ENCODE data around the gene HOMER1. TPM values are rescaled to one million over a fixed set of nuclear protein-coding genes. Genes with fewer than 3 reads are reported as not detected.

Gene HOMER1
- total and polyA plus RNA-seq, 2 of the 13 experiments (the other 11 are each of a cell fraction or from before 2014, with no cell fraction given), result 5.3 to 24.8 TPM

- no peak for TF ChIP-seq ISL2 (CRISPR knock-in tag; IDR thresholded peaks at IDR 0.05)
- TF ChIP-seq ZNF549 (CRISPR knock-in tag; IDR thresholded peaks at IDR 0.05), result no peak
- TF ChIP-seq TSC22D2 (CRISPR knock-in tag; IDR thresholded peaks at IDR 0.05; ENCODE audit: borderline replicate concordance), result no peak
- TF ChIP-seq MEIS2 (CRISPR knock-in tag; IDR thresholded peaks at IDR 0.05), result no peak
- TF ChIP-seq DRAP1 (CRISPR knock-in tag; IDR thresholded peaks at IDR 0.05), result no peak
- no peak for TF ChIP-seq ZNF775 (CRISPR knock-in tag; IDR thresholded peaks at IDR 0.05; ENCODE audit: borderline replicate concordance)
- no peak for TF ChIP-seq HOXA5 (CRISPR knock-in tag; IDR thresholded peaks at IDR 0.05)
- TF ChIP-seq NFRKB (IDR thresholded peaks at IDR 0.05), result no peak
- peak; percentile 62; the same call in 1 of the 2 replicates for TF ChIP-seq MIER3 (CRISPR knock-in tag; IDR thresholded peaks at IDR 0.05; ENCODE audit: borderline replicate concordance)
- no peak for TF ChIP-seq NR2F2 (IDR thresholded peaks at IDR 0.05; ENCODE audit: borderline replicate concordance, low read depth)
- TF ChIP-seq PHB2 (IDR thresholded peaks at IDR 0.05; ENCODE audit: partially characterized antibody), result no peak
- TF ChIP-seq RCOR2 (CRISPR knock-in tag; IDR thresholded peaks at IDR 0.05), result 0 out of 2 replicates have a peak, but pooled peaks have one; percentile 33
- no peak for TF ChIP-seq ZZZ3 (CRISPR knock-in tag; IDR thresholded peaks at IDR 0.05; ENCODE audit: borderline replicate concordance)
- no peak for TF ChIP-seq ZNF121 (CRISPR knock-in tag; IDR thresholded peaks at IDR 0.05)
- no peak for TF ChIP-seq AKAP8 (CRISPR knock-in tag; IDR thresholded peaks at IDR 0.05)
- TF ChIP-seq NR1H2 (CRISPR knock-in tag; IDR thresholded peaks at IDR 0.05; ENCODE audit: borderline replicate concordance, low read depth), result no peak
- no peak for TF ChIP-seq MLXIP (CRISPR knock-in tag; IDR thresholded peaks at IDR 0.05; ENCODE audit: borderline replicate concordance)
- no peak for TF ChIP-seq SOX6 (IDR thresholded peaks at IDR 0.05)
- TF ChIP-seq SOX6 (CRISPR knock-in tag; IDR thresholded peaks at IDR 0.05), result peak; percentile 42; the same call in 1 of the 2 replicates
- no peak for TF ChIP-seq SOX13 (IDR thresholded peaks at IDR 0.05)
- TF ChIP-seq SOX13 (CRISPR knock-in tag; conservative IDR thresholded peaks at IDR 0.05 in 1 of 2, IDR thresholded peaks at IDR 0.05 in 1 of 2), result peak in 1 of 2 experiments; percentile 71; a peak in 2 of 4 replicates
- TF ChIP-seq ZNF207 (IDR thresholded peaks at IDR 0.05; ENCODE audit: borderline replicate concordance), result no peak
- no peak for TF ChIP-seq ZKSCAN5 (CRISPR knock-in tag; IDR thresholded peaks at IDR 0.05)
- TF ChIP-seq EED (CRISPR knock-in tag; IDR thresholded peaks at IDR 0.05), result no peak
- TF ChIP-seq MXI1 (IDR thresholded peaks at IDR 0.05; ENCODE audit: borderline replicate concordance, low read depth, low read length), result peak; percentile 51; the same call in 1 of the 3 replicates
- peak; percentile 60 for TF ChIP-seq ZMYM4 (CRISPR knock-in tag; IDR thresholded peaks at IDR 0.05)
- TF ChIP-seq NR3C1 (CRISPR knock-in tag; IDR thresholded peaks at IDR 0.05), result no peak
- no peak for TF ChIP-seq ZNF124 (CRISPR knock-in tag; IDR thresholded peaks at IDR 0.05)
- TF ChIP-seq U2AF2 (IDR thresholded peaks at IDR 0.05; ENCODE audit: low read depth, low read length), result no peak
- no peak for TF ChIP-seq ZBTB7B (CRISPR knock-in tag; IDR thresholded peaks at IDR 0.05)
Observed at GRCh38 chr5:79436224-79436623, 77.7 kb downstream of the HOMER1 start (continued).
